Ishikawa (cell line): ENCODE results near the gene GNAL.

Source experiments
- CEBPB ChIP-seq: IDR thresholded peaks from 2 replicates; pipeline ENCODE4 v1.6.1; 2012
- CREB1 ChIP-seq: IDR thresholded peaks from 2 replicates; pipeline ENCODE4 v1.6.1; 2012; ENCODE audit warnings: low read depth
- EGR1 ChIP-seq: IDR thresholded peaks from 2 replicates; pipeline ENCODE4 v1.6.1; 2012
- EP300 ChIP-seq: IDR thresholded peaks from 2 replicates; pipeline ENCODE4 v1.6.1; 2012; ENCODE audit warnings: borderline replicate concordance
- FOXM1 ChIP-seq: IDR thresholded peaks from 2 replicates; pipeline ENCODE4 v1.6.1; 2012; ENCODE audit warnings: low read depth, borderline replicate concordance
- NFIC ChIP-seq: IDR thresholded peaks from 2 replicates; pipeline ENCODE4 v1.6.1; 2012
- RAD21 ChIP-seq: IDR thresholded peaks from 2 replicates; pipeline ENCODE4 v1.6.1; 2012; ENCODE audit warnings: low read depth
- TAF1 ChIP-seq: IDR thresholded peaks from 2 replicates; pipeline ENCODE4 v1.6.1; 2012; ENCODE audit warnings: low read depth, mild to moderate bottlenecking
- TCF12 ChIP-seq: IDR thresholded peaks from 2 replicates; pipeline ENCODE4 v1.6.1; 2012; ENCODE audit warnings: low read depth
- TEAD4 ChIP-seq: IDR thresholded peaks from 2 replicates; pipeline ENCODE4 v1.6.1; 2012
- YY1 ChIP-seq: IDR thresholded peaks from 2 replicates; pipeline ENCODE4 v1.6.1; 2012; ENCODE audit warnings: low read depth
- ZBTB7A ChIP-seq: IDR thresholded peaks from 2 replicates; pipeline ENCODE4 v1.6.1; 2012; ENCODE audit warnings: low read depth
- TF ChIP-seq, protein P1 (sequence below): IDR thresholded peaks from 2 replicates; pipeline ENCODE4 v1.6.1; 2012; ENCODE audit warnings: low read depth, mild to moderate bottlenecking
- TF ChIP-seq, protein P2 (sequence below): IDR thresholded peaks from 2 replicates; pipeline ENCODE4 v1.6.1; 2012
- TF ChIP-seq, protein P3 (sequence below): IDR thresholded peaks from 2 replicates; pipeline ENCODE4 v1.6.1; 2012

GNAL gene

DNA sequence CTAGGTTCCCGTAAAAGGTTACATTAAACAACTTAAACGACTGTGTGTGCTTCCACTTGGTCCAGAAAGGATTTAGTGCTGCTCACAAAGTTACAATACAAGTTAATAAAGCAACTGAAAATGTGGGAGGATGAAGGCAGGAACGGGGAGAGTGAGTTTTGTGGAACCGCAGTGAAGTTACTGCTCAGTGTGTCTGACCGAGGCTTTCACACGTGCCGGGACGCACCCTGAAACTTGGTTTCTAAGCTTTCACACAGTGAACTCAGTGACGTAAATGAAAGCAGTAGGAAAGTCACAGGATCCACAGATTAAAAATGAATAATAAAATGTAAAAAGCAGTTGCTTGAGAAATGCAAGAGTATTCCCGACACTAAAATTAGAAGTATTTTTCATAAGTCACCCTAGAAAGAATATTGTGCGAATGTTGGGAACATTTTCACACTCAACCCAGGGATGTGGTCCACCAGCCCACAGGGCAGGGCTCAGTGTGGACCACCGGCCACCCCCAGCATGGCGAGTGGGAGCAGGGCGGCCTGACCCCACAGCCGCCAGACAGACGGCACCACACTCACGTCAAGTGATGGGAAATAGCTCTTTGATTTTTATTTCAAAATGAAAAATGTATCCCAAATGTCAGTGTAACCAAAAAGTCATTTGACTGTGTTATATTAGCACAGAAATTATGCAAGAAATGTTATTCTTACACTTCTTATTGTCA lies 129.6 kb downstream of the GNAL start:
- TF ChIP-seq, protein P1, sequence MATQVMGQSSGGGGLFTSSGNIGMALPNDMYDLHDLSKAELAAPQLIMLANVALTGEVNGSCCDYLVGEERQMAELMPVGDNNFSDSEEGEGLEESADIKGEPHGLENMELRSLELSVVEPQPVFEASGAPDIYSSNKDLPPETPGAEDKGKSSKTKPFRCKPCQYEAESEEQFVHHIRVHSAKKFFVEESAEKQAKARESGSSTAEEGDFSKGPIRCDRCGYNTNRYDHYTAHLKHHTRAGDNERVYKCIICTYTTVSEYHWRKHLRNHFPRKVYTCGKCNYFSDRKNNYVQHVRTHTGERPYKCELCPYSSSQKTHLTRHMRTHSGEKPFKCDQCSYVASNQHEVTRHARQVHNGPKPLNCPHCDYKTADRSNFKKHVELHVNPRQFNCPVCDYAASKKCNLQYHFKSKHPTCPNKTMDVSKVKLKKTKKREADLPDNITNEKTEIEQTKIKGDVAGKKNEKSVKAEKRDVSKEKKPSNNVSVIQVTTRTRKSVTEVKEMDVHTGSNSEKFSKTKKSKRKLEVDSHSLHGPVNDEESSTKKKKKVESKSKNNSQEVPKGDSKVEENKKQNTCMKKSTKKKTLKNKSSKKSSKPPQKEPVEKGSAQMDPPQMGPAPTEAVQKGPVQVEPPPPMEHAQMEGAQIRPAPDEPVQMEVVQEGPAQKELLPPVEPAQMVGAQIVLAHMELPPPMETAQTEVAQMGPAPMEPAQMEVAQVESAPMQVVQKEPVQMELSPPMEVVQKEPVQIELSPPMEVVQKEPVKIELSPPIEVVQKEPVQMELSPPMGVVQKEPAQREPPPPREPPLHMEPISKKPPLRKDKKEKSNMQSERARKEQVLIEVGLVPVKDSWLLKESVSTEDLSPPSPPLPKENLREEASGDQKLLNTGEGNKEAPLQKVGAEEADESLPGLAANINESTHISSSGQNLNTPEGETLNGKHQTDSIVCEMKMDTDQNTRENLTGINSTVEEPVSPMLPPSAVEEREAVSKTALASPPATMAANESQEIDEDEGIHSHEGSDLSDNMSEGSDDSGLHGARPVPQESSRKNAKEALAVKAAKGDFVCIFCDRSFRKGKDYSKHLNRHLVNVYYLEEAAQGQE: no peak
- TF ChIP-seq EGR1 (no peak), TEAD4 (no peak), EP300 (no peak), CEBPB (no peak), TAF1 (no peak)

GRCh38 chr18:11819938-11820337 lies 130.9 kb downstream of the GNAL start:
- TF ChIP-seq, protein P2, sequence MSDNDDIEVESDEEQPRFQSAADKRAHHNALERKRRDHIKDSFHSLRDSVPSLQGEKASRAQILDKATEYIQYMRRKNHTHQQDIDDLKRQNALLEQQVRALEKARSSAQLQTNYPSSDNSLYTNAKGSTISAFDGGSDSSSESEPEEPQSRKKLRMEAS: no peak
- TF ChIP-seq EP300 (no peak), TAF1 (no peak), FOXM1 (no peak), RAD21 (no peak), YY1 (no peak), EGR1 (no peak), ZBTB7A (no peak), CEBPB (no peak), NFIC (no peak), CREB1 (no peak), TCF12 (no peak), TEAD4 (no peak)
- TF ChIP-seq, protein P1: no peak
- TF ChIP-seq, protein P3, sequence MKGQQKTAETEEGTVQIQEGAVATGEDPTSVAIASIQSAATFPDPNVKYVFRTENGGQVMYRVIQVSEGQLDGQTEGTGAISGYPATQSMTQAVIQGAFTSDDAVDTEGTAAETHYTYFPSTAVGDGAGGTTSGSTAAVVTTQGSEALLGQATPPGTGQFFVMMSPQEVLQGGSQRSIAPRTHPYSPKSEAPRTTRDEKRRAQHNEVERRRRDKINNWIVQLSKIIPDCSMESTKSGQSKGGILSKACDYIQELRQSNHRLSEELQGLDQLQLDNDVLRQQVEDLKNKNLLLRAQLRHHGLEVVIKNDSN: no peak

DNA sequence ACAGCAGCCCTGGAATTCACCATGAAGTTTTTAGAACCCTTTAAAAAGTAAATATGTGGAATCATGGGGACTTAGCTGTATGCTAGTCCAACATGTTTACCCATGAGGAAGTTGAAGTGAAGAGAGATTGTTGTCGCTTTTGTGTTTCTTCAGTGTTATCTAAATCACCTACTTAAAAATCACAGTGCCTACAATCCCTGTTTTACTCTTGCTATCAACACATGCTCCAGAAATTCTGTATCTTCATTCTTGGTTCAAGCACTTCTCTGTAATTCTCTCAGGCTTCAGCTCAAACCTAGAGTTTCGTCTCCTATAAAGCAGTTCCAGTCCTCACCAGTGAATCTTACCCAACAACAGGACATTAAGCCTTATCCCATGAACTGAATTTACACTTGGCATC lies 131.6 kb downstream of the GNAL start:
- TF ChIP-seq, protein P1: no peak
- TF ChIP-seq, protein P2: no peak
- TF ChIP-seq CEBPB (no peak), EP300 (no peak), EGR1 (no peak), YY1 (no peak), RAD21 (no peak), FOXM1 (no peak), NFIC (no peak), TEAD4 (no peak)

- TF ChIP-seq, protein P2: no peak
- TF ChIP-seq FOXM1 (no peak), TEAD4 (no peak), RAD21 (no peak), EP300 (no peak), TAF1 (no peak), TCF12 (no peak), CEBPB (no peak), NFIC (no peak), ZBTB7A (no peak), CREB1 (no peak)
- TF ChIP-seq, protein P3: no peak
These were observed 132.1 kb downstream of the GNAL start for GRCh38 chr18:11821208-11821607.
